Frontal cortex (tissue), 4 donors: ENCODE results near the gene RPLP1. TPM values are rescaled to one million over a fixed set of nuclear protein-coding genes. Genes with fewer than 3 reads are reported as not detected.

Experiments
- DNase-seq, 2 donors: peaks; one replicate each; pipeline ENCODE4 v3.0.0; 2012; ENCODE audit warnings: low spot score in 2 of 2
- FAIRE-seq: peaks from 2 replicates; lab custom pipeline; 2012; peaks lifted over from hg19 to GRCh38; lab: Jason Lieb, UNC
- total RNA-seq: library from RNA; depleted of rRNA; stranded (reverse); fragments of >200 nt; gene quantifications from one replicate; pipeline ENCODE4 v1.2.3, GENCODE V29; 2014
- donor health status: control.
- donor health status: control.
- donor health status: control.

Gene RPLP1
- total RNA-seq, 1 donor from 2014 or later, result 27.3 TPM

GRCh38 chr15:69466733-69467132 lies 14.1 kb downstream of the RPLP1 start:
- no peak for DNase-seq
- no peak for FAIRE-seq

DNA sequence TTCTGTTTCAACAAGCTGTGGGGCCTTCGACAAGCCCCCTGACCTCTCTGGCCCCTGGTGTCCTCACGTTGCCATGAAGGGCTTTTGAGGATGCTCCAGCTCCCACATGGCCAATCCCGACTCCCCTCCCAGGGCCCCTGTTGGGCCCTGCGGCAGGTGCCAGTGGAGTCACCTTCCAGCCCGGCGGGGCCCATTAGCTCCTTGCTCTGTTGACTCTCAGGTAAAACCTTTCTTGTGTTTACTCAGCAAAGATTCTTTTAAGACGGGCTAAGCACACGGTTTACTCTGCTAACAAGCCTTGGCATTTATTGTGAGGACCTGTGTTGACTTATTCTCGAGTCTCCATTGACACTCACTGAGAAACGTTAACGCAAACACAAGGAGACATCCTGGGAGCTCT lies 15.0 kb downstream of the RPLP1 start:
- DNase-seq (no peak), FAIRE-seq (no peak)

DNA sequence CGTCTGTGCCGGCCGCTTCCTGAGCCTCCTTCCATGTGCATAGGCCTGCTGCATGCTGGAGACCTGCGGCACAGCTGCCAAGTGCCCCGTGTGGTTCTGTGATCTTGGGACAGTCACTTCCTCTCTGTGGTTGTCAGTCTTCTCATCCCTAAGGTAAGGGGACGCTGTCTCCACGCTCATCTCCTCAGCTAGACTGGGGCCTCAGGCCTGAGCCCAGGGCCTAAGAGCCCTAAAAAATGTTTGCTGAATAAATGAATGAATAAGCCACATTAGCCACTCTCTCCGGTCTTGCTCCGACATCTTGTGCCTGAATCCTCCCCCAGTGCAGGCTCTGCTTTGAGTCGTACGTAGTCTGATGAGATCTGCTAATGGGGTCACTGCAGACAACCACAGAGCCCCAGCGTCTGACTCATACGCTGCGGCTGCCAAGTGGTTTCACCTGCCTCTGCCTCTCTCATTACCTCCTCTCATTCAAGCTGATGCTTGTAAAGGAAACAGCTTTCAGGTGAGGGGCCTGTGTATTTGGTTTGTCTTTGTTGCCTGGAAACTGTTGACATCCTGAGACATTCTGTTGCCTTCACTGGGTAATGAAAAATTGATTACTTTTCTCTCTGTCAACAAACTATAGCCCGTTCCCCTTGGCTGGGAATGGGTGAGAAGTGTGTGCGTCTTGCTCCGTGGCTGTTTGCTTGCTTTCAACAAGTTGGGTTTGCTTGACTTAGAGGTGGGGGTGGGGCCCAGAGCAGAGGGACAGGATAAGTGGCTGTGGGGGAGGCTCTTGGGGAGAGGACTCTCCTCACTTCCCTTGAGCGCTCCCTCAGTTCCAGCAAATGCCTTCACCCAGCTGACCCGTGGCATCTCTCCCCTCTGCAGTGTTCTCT lies 15.9 kb downstream of the RPLP1 start:
- FAIRE-seq (no peak), DNase-seq (no peak)

GRCh38 chr15:69469467-69470201 lies 17.0 kb downstream of the RPLP1 start:
- FAIRE-seq (no peak), DNase-seq (no peak)

- DNase-seq (no peak), FAIRE-seq (no peak)
Measured at GRCh38 chr15:69472046-69472445, 19.4 kb downstream of the RPLP1 start.

DNA sequence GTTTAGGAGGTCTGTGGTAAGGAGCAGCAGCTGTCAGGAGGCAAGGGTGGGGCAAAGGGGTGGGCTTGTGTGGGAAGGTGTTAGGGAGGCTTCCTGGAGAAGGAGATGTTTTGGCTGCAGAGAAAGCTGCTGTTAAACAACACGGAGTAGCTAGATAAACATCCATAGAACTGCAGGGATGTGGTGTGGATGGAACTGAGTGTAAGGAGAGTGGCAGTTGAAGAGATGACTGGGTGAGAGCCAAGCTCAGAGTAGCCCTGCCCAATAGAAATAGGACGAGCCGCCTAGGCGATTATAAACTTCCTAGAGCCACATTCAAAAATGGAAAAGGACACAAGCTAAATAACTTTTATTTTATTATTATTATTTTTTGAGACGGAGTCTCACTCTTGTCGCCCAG lies 19.9 kb downstream of the RPLP1 start:
- DNase-seq (no peak), FAIRE-seq (no peak)

GRCh38 chr15:69474291-69474690 lies 21.7 kb downstream of the RPLP1 start:
- DNase-seq (no peak), FAIRE-seq (no peak)

DNA sequence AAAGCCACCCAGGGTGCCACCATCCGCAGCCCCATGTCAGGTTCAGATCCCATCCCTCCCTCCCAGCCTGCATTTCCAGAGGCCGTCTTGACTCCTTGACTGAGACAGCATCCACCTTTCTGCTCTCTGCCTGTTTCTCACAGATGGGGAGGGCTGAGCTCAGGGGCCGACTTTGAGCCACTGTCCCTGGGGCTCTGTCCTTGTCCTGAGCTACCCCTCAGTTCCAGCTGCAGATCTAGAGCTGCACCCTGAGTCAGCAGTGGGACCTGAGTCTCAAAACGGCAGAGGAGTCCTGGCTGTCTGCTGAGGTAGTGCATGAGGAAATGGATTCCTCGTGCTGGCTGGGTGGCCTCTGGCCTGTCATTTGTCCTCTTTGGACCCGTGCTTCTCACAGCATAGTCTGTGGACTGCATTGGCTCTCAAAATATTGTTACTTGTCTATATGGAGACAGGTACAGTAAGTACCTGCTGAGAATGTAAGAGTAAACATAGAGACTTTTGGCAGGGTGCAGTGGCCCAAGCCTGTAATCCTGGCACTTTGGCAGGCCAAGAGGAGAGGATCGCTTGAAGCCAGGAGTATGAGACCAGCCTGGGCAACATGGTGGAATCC lies 22.3 kb downstream of the RPLP1 start:
- DNase-seq (no peak), FAIRE-seq (no peak)

GRCh38 chr15:69475769-69476358 lies 23.2 kb downstream of the RPLP1 start:
- DNase-seq, result peak; percentile 49 to 78
- no peak for FAIRE-seq

GRCh38 chr15:69476704-69477473 lies 24.3 kb downstream of the RPLP1 start:
- FAIRE-seq, result no peak

GRCh38 chr15:69478259-69478781 lies 25.7 kb downstream of the RPLP1 start:
- FAIRE-seq (no peak), DNase-seq (peak; percentile 41 to 66)

More at GRCh38 chr15:69476704-69477473, 24.3 kb downstream of the RPLP1 start:
- DNase-seq, result no peak

DNA sequence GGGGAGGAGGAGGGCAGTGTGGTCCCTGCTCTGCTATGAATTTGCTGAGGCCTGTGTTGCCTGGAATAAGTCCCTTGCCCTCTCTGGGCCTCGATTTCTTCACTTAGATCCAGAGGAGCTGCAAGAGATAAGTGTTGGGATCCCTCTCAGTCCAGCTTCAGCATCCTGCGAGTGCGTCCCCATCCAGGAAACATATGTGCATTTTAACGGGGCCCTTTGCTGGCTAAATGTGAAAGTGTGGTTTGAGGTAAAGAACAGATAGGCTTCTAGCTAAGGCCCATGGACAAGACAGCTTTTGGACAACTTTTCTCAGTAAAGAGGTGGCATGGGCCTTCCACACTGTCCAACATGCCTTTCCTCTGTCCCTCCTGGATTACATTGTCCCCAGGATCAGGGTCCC lies 26.5 kb downstream of the RPLP1 start:
- no peak for DNase-seq
- FAIRE-seq, result no peak

DNA sequence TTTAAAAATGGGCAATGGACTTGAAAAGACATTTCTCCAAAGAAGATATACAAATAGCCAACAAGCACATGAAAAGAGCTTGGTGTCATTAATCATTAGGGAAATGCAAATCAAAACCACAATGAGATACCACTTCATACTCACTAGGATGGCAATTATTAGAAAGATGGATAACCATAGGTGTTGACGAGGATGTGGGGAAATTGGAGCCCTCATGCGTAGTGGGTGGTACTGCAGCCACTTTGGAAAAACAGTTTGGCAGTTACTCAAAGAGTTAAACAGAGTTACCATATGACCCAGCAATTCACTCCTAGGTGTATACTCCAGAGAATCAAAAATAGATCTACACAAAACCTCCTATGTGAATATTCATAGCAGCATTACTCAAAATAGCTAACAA lies 27.4 kb downstream of the RPLP1 start:
- DNase-seq (no peak), FAIRE-seq (no peak)

DNA sequence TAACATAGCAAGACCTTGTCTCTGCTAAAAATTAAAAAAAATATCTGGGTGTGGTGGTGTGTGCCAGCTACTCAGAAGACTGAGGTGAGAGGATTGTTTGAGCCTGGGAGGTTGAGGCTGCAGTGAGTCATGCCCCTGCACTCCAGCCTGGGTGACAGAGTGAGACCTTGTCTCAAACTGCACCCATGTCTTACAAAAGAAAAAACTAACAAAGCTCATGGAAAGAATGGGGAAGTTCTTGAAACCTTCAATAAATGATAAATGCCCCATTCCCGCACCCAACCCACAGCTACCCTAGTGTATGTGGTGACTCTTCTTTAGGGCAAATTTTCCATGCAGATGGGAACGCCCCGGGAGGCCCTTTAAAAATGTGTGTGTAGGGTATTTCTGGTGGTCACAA lies 28.3 kb downstream of the RPLP1 start:
- DNase-seq (no peak), FAIRE-seq (no peak)

- FAIRE-seq (no peak), DNase-seq (no peak)
Measured at GRCh38 chr15:69482686-69483256, 30.2 kb downstream of the RPLP1 start.

GRCh38 chr15:69484837-69485236 lies 32.2 kb downstream of the RPLP1 start:
- FAIRE-seq (no peak), DNase-seq (no peak)

DNA sequence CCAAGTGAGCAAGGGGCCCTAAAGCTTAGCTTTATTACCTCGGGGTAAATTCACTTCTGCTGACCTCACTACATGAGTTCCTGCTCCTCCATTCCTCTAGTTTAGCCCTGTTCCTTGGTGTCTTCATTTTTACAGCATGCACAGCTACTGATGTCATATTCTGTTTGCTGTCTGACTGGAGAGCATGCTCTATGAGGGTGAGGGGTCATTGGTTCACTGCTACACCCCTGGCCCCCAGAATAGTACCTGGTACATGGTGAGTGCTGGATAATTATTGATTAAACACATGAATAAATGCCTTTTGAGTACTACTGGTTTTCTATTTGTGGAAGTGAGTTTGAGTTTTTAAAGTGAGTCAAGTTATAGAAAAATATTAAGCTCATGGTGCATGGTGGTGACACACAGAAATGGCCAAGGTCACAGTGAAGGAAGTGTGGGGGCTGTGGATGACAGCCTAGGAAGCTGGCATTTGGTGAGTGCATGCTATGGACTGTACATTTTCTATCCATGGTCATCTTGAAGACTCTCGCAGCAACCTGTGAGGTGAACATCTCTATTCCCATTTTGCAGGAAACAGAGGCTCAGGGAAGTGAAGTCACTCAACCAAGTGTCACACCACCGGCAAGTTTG lies 34.0 kb downstream of the RPLP1 start:
- FAIRE-seq (no peak), DNase-seq (no peak)

GRCh38 chr15:69489073-69489571 lies 36.5 kb downstream of the RPLP1 start:
- FAIRE-seq, result no peak
- DNase-seq, result no peak
